ENCODE data around the gene FXYD4.
"Not testable (repeated sequence)": the region's sequence is repeated elsewhere in the genome, so short reads cannot be mapped to it uniquely, and the experiment has no call there.

The FXYD4 gene

DNA sequence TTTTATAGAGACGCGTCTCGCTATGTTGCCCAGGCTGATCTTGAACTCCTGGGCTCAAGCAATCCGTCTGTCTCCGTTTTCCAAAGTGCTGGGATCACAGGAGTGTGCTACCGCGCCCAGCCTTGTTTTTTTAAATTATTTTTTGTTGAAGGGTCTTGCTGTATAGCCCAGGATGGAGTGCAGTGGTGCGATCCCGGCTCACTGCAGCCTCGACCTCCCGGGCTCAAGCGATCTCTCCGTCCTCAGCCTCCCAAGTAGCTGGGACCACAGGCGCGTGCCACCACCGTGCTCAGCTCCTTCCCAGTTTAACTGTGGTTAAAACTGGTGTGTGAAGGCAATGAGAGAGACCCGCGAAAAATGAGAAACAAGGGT, 48.5 kb downstream of the FXYD4 start:
- no peak for DNase-seq (ENCODE audit: low read depth)

DNA sequence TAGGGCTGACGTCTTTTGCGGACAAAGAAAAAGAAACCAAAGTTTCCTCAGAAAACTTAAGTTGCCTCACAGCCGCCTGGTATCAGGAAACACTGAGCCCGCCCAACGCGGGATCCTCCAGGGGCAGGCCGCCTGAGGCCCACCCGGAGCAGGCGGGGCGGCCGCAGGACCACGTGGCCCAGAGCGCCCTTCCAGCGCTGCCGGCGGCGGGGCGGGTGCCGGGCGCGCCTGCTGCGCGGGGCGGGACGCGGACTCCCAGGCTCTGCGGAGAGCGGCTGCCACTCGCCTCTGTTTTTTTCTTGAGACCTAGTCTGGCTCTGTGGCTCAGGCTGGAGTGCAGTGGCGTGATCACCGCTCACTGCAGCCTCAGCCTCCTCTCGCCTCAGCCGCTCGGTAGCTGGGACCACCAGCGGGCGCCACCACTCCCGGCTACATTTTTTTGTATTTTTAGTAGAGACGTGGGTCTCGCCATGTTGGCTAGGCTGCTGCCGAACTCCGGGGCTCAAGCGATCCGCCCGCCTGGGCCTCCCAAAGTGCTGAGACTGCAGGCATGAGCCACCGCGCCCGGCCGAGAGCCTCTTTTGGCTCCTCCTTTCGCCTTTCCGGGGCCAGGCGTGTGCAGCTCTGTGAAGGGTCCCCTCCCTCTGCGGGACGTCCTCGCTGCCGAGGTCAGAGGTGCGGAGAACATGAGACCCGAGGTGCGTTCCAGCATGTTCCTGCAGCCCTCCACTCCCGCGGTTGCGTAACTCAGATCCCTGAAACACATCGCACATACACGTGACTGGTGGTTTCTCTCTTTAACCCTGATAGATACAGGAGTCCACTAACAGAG, 49.1 kb downstream of the FXYD4 start:
- peak; percentile 66 for DNase-seq (ENCODE audit: low read depth)

- DNase-seq (ENCODE audit: low read depth) = no peak
Measured at GRCh38 chr10:43421201-43421507, 49.7 kb downstream of the FXYD4 start.

- DNase-seq (ENCODE audit: low read depth) = no peak
Measured at GRCh38 chr10:43421519-43421918, 50.1 kb downstream of the FXYD4 start.

GRCh38 chr10:43421944-43422343, 50.5 kb downstream of the FXYD4 start:
- not testable (repeated sequence) for DNase-seq (ENCODE audit: low read depth)

DNA sequence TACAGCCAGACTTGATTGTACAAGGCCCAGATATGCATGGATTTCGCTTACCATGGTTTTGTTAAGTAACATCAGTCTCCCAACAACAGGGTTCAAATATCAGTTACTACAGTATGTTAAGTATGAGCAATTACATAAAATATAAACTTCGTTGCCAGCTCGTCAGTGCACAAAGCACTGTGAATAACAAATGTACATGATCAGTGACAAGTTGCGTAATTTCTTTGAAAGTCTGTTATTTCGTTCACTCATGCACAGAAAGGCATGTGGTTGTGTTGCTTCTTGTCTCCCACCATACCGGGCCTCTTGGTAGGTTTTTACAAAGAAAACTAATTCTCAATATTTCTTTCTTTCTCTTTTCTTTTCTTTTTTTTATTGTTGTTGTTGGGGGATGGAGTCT, 53.0 kb downstream of the FXYD4 start:
- no peak for DNase-seq (ENCODE audit: low read depth)
